ENCODE measurements around the gene SMAGP. TPM values are rescaled to one million over a fixed set of nuclear protein-coding genes. Genes with fewer than 3 reads are reported as not detected.
A peak's percentile ranks its signal among the peaks of the same experiment; 100 is the strongest.
"Not testable (repeated sequence)": the region's sequence is repeated elsewhere in the genome, so short reads cannot be mapped to it uniquely, and the experiment has no call there.

SMAGP gene, protein sequence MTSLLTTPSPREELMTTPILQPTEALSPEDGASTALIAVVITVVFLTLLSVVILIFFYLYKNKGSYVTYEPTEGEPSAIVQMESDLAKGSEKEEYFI
- total RNA-seq, result 10 to 100 TPM in 1 of 4 donors, 1 to 10 TPM in 3; 3.0 to 10.5 (median 4.8) TPM

DNA sequence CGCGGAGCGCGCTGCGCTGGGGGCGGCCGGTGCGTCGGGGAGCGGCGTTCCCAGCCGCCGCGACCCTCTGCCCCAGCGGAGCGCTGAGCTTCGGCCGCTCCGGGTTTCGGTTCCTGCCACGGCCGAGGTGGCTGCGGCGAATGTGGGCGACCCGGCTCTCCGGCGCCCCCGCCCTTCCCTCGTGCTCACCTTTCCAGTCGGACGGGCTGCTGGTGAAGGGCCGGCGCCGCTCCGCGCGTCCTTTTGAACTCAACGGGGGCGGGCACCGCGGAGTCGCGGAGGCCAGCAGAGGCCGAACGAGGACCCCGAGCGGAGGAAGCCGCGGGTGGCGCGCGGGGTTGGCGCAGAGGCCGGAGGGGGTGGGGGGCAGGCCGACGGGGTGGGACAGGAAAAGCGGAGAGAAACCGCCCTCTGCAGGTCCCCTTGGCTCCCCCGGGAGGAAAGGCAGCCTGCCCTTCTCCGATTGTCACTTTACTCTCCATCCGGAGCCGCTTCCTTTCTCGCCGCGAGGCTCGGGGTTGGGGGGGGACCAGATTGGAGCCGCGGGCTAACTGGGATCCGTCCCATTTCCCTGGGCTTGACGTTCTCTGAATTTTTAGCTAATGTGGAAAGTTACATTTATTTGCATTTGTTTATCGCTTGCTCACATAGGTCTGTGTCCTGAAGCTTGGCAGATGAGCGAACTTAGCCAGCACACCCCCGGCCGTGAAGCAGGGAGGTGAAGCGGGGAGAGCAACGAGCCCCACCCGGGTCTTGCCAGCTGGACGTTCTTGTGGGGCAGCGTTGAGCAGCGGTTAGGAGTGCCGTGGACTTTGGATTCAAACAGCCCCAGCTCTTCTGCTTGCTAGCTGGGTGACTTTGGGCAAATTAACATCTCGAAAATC lies at the start of gene SMAGP:
SMAGP (minus strand) TSS at position 349 of the 884 bp plus-strand sequence. CDS start 1,137 bp downstream, outside the sequence.
- Histone ChIP-seq H3K9me3 (no peaks in the 10 kb centered on the region), H3K4me3 (replicated peaks in 1 of 3) (peak within 1 kb of the TSS in 2 of 3 donors; percentile 49 to 63), H3K36me3 (no peaks in the 10 kb centered on the region), H3K27ac (peak within 1 kb of the TSS in 2 of 3 donors; percentile 61 to 73), H3K4me1 (peaks cover 9% of the 10 kb centered on the region in 2 donors), H3K27me3 (no peaks in the 10 kb centered on the region)
- intact Hi-C loops (cut with DNase I), result no loop called here
- WGBS, 2 donors, result 1 to 2% methylated on average over 23 of the region's 83 CpGs
- peak; percentile 82 to 83 for DNase-seq
- TF ChIP-seq, protein P1, sequence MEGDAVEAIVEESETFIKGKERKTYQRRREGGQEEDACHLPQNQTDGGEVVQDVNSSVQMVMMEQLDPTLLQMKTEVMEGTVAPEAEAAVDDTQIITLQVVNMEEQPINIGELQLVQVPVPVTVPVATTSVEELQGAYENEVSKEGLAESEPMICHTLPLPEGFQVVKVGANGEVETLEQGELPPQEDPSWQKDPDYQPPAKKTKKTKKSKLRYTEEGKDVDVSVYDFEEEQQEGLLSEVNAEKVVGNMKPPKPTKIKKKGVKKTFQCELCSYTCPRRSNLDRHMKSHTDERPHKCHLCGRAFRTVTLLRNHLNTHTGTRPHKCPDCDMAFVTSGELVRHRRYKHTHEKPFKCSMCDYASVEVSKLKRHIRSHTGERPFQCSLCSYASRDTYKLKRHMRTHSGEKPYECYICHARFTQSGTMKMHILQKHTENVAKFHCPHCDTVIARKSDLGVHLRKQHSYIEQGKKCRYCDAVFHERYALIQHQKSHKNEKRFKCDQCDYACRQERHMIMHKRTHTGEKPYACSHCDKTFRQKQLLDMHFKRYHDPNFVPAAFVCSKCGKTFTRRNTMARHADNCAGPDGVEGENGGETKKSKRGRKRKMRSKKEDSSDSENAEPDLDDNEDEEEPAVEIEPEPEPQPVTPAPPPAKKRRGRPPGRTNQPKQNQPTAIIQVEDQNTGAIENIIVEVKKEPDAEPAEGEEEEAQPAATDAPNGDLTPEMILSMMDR (IDR thresholded peaks at IDR 0.05), result no peak
- no peak for TF ChIP-seq POLR2A (IDR thresholded peaks at IDR 0.05)

DNA sequence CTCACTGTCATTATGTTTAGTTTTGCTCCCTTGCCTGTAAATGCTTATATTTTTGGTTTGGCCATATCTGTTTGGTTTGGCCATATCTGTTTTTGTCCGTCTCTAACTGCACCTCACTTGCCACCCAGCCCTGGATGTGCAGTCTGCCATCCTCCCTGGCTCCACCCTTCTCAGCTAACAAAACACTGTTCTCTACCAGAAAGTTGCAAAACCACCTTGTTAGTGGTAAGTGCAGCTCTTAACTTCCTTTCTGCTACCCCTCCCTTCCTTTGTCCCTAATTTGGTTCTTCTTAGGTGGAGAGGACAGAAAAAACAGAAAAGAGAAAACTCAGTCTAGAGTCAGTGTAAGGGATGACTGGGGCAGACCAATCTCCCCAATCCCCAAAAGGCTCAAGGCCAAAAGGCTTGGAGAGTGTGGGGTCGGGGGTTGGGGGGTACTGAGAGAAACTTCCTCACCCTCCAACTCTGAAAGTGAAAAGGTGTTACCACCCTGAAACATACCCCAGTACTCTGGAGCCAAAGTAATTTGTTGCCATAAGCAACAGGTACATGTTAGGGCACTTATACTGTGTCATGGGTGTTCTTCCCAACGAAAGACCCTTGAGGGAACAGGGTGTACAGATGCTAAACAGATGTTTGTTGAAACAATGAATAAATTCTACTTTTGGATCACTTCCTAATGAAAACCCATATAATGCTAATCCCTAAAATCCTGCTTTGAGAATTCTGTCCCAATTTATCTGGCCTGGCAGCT lies 48.8 kb upstream of the SMAGP start:
- intact Hi-C loops (cut with DNase I), result no loop called here
- Histone ChIP-seq H3K4me1 (peaks cover 0 to 12% of the 10 kb centered on the region in 2 donors), H3K27ac (no peak overlapping the region), H3K4me3 (replicated peaks in 1 of 3) (no peak overlapping the region), H3K27me3 (no peaks in the 10 kb centered on the region), H3K36me3 (no peaks in the 10 kb centered on the region), H3K9me3 (no peaks in the 10 kb centered on the region)
- 29 to 37% methylated on average over 3 of the region's 3 CpGs for WGBS, 2 donors
- peak; percentile 40 to 55 for DNase-seq
- TF ChIP-seq, protein P1 (IDR thresholded peaks at IDR 0.05), result no peak
- TF ChIP-seq POLR2A (IDR thresholded peaks at IDR 0.05), result no peak

DNA sequence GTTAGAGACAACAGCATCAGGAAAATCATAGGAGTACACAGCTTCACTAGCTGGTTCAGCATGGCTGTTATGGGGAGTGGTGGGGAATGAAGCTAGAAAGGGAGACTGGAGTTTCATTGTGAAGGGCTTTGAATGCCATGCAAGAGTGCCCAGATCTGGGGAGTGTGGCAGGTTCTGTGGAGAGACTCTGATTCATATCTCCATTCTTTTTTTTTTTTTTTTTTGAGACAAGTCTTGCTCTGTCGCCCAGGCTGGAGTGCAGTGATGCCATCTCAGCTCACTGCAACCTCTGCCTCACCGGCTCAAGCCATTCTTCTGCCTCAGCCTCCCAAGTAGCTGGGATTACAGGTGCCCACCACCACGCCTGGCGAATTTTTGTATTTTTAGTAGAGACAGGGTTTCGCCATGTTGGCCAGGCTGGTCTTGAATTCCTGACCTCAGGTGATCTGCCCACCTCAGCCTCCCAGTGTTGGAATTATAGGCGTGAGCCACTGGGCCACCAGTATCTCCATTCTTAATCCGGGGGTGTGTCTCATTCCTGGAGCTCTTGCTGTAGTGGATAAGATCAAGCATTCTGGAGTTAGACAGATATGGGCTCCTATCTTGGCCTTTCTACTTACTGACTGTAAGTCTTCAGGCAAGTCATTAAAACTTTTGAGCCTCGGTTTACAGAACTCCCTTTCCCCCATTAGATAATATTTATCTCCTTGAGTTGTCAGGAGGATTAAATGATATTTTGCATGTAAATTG lies 48.0 kb upstream of the SMAGP start:
- H3K4me1 ChIP-seq, result peaks cover 0 to 12% of the 10 kb centered on the region in 2 donors
- DNase-seq; H3K4me3 ChIP-seq (replicated peaks in 1 of 3); intact Hi-C loops (cut with DNase I); H3K27ac ChIP-seq; H3K36me3 ChIP-seq; H3K9me3 ChIP-seq; H3K27me3 ChIP-seq: not testable (repeated sequence)
- WGBS, 2 donors, result 80 to 89% methylated on average over 8 of the region's 8 CpGs

DNA sequence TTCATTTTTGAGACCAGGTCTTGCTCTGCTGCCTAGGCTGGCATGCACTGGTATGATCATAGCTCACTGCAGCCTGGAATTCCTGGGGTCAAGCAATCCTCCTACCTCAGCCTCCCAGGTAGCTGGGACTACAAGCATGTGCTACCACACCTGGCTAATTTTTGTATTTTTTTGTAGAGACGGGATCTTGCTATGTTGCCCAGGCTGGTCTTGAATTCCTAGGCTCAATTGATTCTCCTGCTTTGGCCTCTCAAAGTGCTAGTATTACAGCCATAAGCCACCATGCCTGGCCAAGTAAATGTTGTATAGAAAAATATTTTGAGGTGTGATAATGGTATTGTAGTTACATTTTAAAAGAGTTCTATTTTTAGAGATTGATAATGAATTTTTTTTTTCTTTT lies 41.2 kb upstream of the SMAGP start:
- Histone ChIP-seq H3K9me3 (no peaks in the 10 kb centered on the region), H3K36me3 (no peaks in the 10 kb centered on the region), H3K27ac (no peak overlapping the region), H3K4me3 (replicated peaks in 1 of 3) (no peak overlapping the region), H3K27me3 (no peaks in the 10 kb centered on the region), H3K4me1 (no peaks in the 10 kb centered on the region)
- DNase-seq, result no peak
- 84 to 96% methylated on average over 1 of the region's 1 CpG for WGBS, 2 donors
- intact Hi-C loops (cut with DNase I), result no loop called here
- no peak for TF ChIP-seq POLR2A (IDR thresholded peaks at IDR 0.05)
- TF ChIP-seq, protein P1 (IDR thresholded peaks at IDR 0.05), result no peak

Measured in thyroid gland (tissue), 4 donors.